Keratinocyte (primary cell): ENCODE data around the gene UGT1A4. TPM values are rescaled to one million over a fixed set of nuclear protein-coding genes. Genes with fewer than 3 reads are reported as not detected.

ENCODE experiments used
- DNase-seq: peaks from one replicate; pipeline ENCODE4 v3.0.0-alpha.2; 2011; ENCODE audit warnings: low read depth, missing footprints, low spot score
- FAIRE-seq: peaks from 2 replicates; lab custom pipeline; 2011; peaks lifted over from hg19 to GRCh38; lab: Jason Lieb, UNC
- H2AFZ ChIP-seq: 2 replicates; pipeline ENCODE4 v1.6.0; 2012; ENCODE audit warnings: low read length, control low read depth, inconsistent platforms; ENCODE audit not compliant: control insufficient read depth
- H3K27ac ChIP-seq: 2 replicates; pipeline ENCODE4 v1.5.1; 2011; ENCODE audit warnings: low read length; ENCODE audit not compliant: control insufficient read depth, insufficient read depth
- H3K27me3 ChIP-seq: 3 replicates; pipeline ENCODE4 v1.6.0; 2011; ENCODE audit warnings: low read length; ENCODE audit not compliant: control insufficient read depth, insufficient read depth; ENCODE audit errors: extremely low read depth
- H3K36me3 ChIP-seq, 2 experiments: 2 replicates in 1 of 2; 3 replicates in 1 of 2; pipeline ENCODE4 v1.5.1; 2011; ENCODE audit warnings: low read length in 2 of 2, mild to moderate bottlenecking in 1 of 2; ENCODE audit not compliant: control insufficient read depth in 2 of 2, insufficient read depth in 2 of 2; ENCODE audit errors: extremely low read depth in 1 of 2
- H3K4me1 ChIP-seq: 3 replicates; pipeline ENCODE4 v1.5.1; 2011; ENCODE audit warnings: low read length; ENCODE audit not compliant: control insufficient read depth, insufficient read depth; ENCODE audit errors: extremely low read depth
- H3K4me2 ChIP-seq: 3 replicates; pipeline ENCODE4 v1.6.0; 2011; ENCODE audit warnings: low read depth, low read length; ENCODE audit not compliant: control insufficient read depth, insufficient read depth; ENCODE audit errors: extremely low read depth
- H3K4me3 ChIP-seq, 3 experiments: fragments of 200-600 bp in 1 of 3; sonication (generic) in 1 of 3; 2 replicates in 2 of 3; 3 replicates in 1 of 3; pipeline ENCODE4 v1.5.1; 2011 to 2016; ENCODE audit warnings: low read length in 3 of 3, mild to moderate bottlenecking in 3 of 3, control low read depth in 2 of 3, inconsistent platforms in 1 of 3, low read depth in 1 of 3, mixed read lengths in 1 of 3, mixed run types in 1 of 3, moderate library complexity in 1 of 3; ENCODE audit not compliant: control insufficient read depth in 2 of 3, insufficient read depth in 2 of 3; ENCODE audit errors: extremely low read depth in 1 of 3
- H3K79me2 ChIP-seq: 2 replicates; pipeline ENCODE4 v1.6.0; 2012; ENCODE audit warnings: low read length; ENCODE audit not compliant: control insufficient read depth, insufficient read depth
- H3K9ac ChIP-seq: 3 replicates; pipeline ENCODE4 v1.6.0; 2011; ENCODE audit warnings: low read length; ENCODE audit not compliant: control insufficient read depth, insufficient read depth; ENCODE audit errors: extremely low read depth
- H3K9me1 ChIP-seq: 3 replicates; pipeline ENCODE4 v1.6.0; 2011; ENCODE audit warnings: low read length; ENCODE audit not compliant: control insufficient read depth, insufficient read depth; ENCODE audit errors: extremely low read depth
- H3K9me3 ChIP-seq: 2 replicates; pipeline ENCODE4 v1.5.1; 2012; ENCODE audit warnings: low read depth, low read length; ENCODE audit not compliant: control insufficient read depth
- H4K20me1 ChIP-seq: 3 replicates; pipeline ENCODE4 v1.6.0; 2011; ENCODE audit warnings: low read length; ENCODE audit not compliant: control insufficient read depth, insufficient read depth; ENCODE audit errors: extremely low read depth
- CTCF ChIP-seq, 3 experiments: IDR thresholded peaks in 1 of 3; conservative IDR thresholded peaks in 1 of 3; optimal IDR thresholded peaks in 1 of 3; 2 replicates in 2 of 3; 3 replicates in 1 of 3; pipeline versions ENCODE3 to v1.5.1; 2011; ENCODE audit warnings: low read length in 3 of 3, mild to moderate bottlenecking in 3 of 3, moderate library complexity in 2 of 3, control low read depth in 1 of 3, inconsistent platforms in 1 of 3; ENCODE audit not compliant: insufficient read depth in 2 of 3; ENCODE audit errors: extremely low read depth in 1 of 3
- EZH2 ChIP-seq: IDR thresholded peaks from one replicate; pipeline ENCODE4 v1.6.1; 2012; ENCODE audit warnings: inconsistent platforms, mild to moderate bottlenecking, low read length, moderate library complexity
- dilution Hi-C: fragments of 300-500 bp; cut with MboI; formaldehyde crosslinking; loops from one replicate; pipeline ENCODE4 v1.7.0; 2020; ENCODE audit warnings: low sequenced_read_pairs; ENCODE audit not compliant: extremely low pct_ligation_motif_present
- polyA plus RNA-seq, 5 experiments: library from polyadenylated mRNA; depleted of rRNA in 3 of 5; stranded (reverse) in 3 of 5; stranded (forward) in 1 of 5; unstranded in 1 of 5; fragments of >200 nt; gene quantifications; 1 replicate in 1 of 5; 2 replicates in 3 of 5; 3 replicates in 1 of 5; pipeline versions ENCODE4 v1.2.1 to v1.2.3, GENCODE V29; 2011 to 2012; ENCODE audit warnings: missing spikeins in 2 of 5, low read depth in 1 of 5, low replicate concordance in 1 of 5

The UGT1A4 gene
- polyA plus RNA-seq, 1 donor (not counting 4 experiments of a cell fraction or from before 2014, with no cell fraction given), result 2.4 TPM

GRCh38 chr2:233680361-233681045 is 38.0 kb upstream of the UGT1A4 start:
- FAIRE-seq, result peak; percentile 13
- no peak overlapping the region for H3K27ac ChIP-seq
- no peak overlapping the region for H3K4me2 ChIP-seq
- no peak overlapping the region for H3K9ac ChIP-seq
- no peaks in the 10 kb centered on the region for H3K36me3 ChIP-seq
- H3K9me3 ChIP-seq, result no peaks in the 10 kb centered on the region
- no peaks in the 10 kb centered on the region for H3K79me2 ChIP-seq
- no peak overlapping the region for H2AFZ ChIP-seq
- dilution Hi-C loops, result no loop called here
- no peaks in the 10 kb centered on the region for H3K27me3 ChIP-seq
- TF ChIP-seq EZH2 (no peak), CTCF (optimal IDR thresholded peaks at IDR 0.05 in 1 of 3, IDR thresholded peaks at IDR 0.05 in 1 of 3, conservative IDR thresholded peaks at IDR 0.05 in 1 of 3; ENCODE audit: extremely low read depth in 1 of 3, insufficient read depth in 2 of 3, low read length in 3 of 3) (no peak)
- no peak for DNase-seq
- no peaks in the 10 kb centered on the region for H3K4me1 ChIP-seq
- H3K4me3 ChIP-seq, result no peak overlapping the region
- no peaks in the 10 kb centered on the region for H3K9me1 ChIP-seq
- H4K20me1 ChIP-seq, result no peaks in the 10 kb centered on the region

- H3K9ac ChIP-seq, result no peak within 1 kb of the TSS
- no peaks in the 10 kb centered on the region for H4K20me1 ChIP-seq
- no peak within 1 kb of the TSS for H2AFZ ChIP-seq
- H3K4me2 ChIP-seq, result no peak within 1 kb of the TSS
- H3K4me3 ChIP-seq, result no peak within 1 kb of the TSS
- DNase-seq (no peak), FAIRE-seq (no peak)
- H3K27me3 ChIP-seq, result no peaks in the 10 kb centered on the region
- no peaks in the 10 kb centered on the region for H3K79me2 ChIP-seq
- dilution Hi-C loops, result no loop called here
- H3K36me3 ChIP-seq, result no peaks in the 10 kb centered on the region
- no peaks in the 10 kb centered on the region for H3K4me1 ChIP-seq
- no peak within 1 kb of the TSS for H3K27ac ChIP-seq
- TF ChIP-seq CTCF (optimal IDR thresholded peaks at IDR 0.05 in 1 of 3, IDR thresholded peaks at IDR 0.05 in 1 of 3, conservative IDR thresholded peaks at IDR 0.05 in 1 of 3; ENCODE audit: extremely low read depth in 1 of 3, insufficient read depth in 2 of 3, low read length in 3 of 3) (no peak), EZH2 (no peak)
- H3K9me1 ChIP-seq, result no peaks in the 10 kb centered on the region
- no peaks in the 10 kb centered on the region for H3K9me3 ChIP-seq
Observed at GRCh38 chr2:233681521-233682099, 36.9 kb upstream of the UGT1A4 start, which contains the start of gene UGT1A7. Gene UGT1A7, plus strand, starts transcription at chr2:233681901. Its CDS starts 37 bp downstream, at chr2:233681938.
